GM23338 (cell line): ENCODE data around the gene TTLL6. TPM values are rescaled to one million over a fixed set of nuclear protein-coding genes. Genes with fewer than 3 reads are reported as not detected.

Experiments
- ATAC-seq: fragments of 200-7000 bp; cut with Tn5 transposase; 3 replicates; pipeline ENCODE4 v1.9.1; 2020
- DNase-seq: peaks from one replicate; pipeline ENCODE4 v3.0.0-alpha.2; 2015; ENCODE audit warnings: low spot score
- H2AFZ ChIP-seq: fragments of 200-600 bp; sonication (generic); 2 replicates; pipeline ENCODE4 v1.8.0; 2016; ENCODE audit warnings: antibody characterized with exemption, mild to moderate bottlenecking, moderate library complexity
- H3F3A ChIP-seq: fragments of 200-600 bp; sonication (generic); replicated peaks from 2 replicates; pipeline ENCODE4 v1.8.0; 2017; ENCODE audit warnings: antibody characterized with exemption, mixed run types, low read depth
- H3K27ac ChIP-seq: fragments of 200-600 bp; sonication (generic); 2 replicates; pipeline ENCODE4 v1.6.1; 2016; ENCODE audit warnings: low read depth
- H3K27me3 ChIP-seq: fragments of 200-600 bp; sonication (generic); 2 replicates; pipeline ENCODE4 v1.8.0; 2016; ENCODE audit warnings: mild to moderate bottlenecking, mixed run types, moderate library complexity; ENCODE audit not compliant: insufficient read depth
- H3K36me3 ChIP-seq: fragments of 200-600 bp; sonication (generic); 2 replicates; pipeline ENCODE4 v1.8.0; 2016; ENCODE audit warnings: mild to moderate bottlenecking; ENCODE audit not compliant: insufficient read depth
- H3K4me1 ChIP-seq: fragments of 200-600 bp; sonication (generic); 2 replicates; pipeline ENCODE4 v1.8.0; 2016; ENCODE audit warnings: mild to moderate bottlenecking, moderate library complexity; ENCODE audit not compliant: insufficient read depth
- H3K4me2 ChIP-seq: fragments of 200-600 bp; sonication (generic); 2 replicates; pipeline ENCODE4 v1.7.1; 2017; ENCODE audit warnings: mixed run types
- H3K4me3 ChIP-seq: fragments of 200-600 bp; sonication (generic); 2 replicates; pipeline ENCODE4 v1.6.1; 2016; ENCODE audit warnings: mixed run types
- H3K79me2 ChIP-seq: fragments of 200-600 bp; sonication (generic); replicated peaks from 2 replicates; pipeline ENCODE4 v1.8.0; 2017; ENCODE audit warnings: mild to moderate bottlenecking; ENCODE audit not compliant: insufficient read depth
- H3K9me2 ChIP-seq: fragments of 200-600 bp; sonication (generic); 2 replicates; pipeline ENCODE4 v1.8.0; 2017; ENCODE audit not compliant: insufficient read depth
- H4K20me1 ChIP-seq: fragments of 200-600 bp; sonication (generic); replicated peaks from 2 replicates; pipeline ENCODE4 v1.8.0; 2017; ENCODE audit warnings: mild to moderate bottlenecking; ENCODE audit not compliant: insufficient read depth
- H3K27ac Mint-ChIP-seq: 2 replicates; pipeline ENCODE4 v1.8.0; 2020; ENCODE audit warnings: inconsistent platforms, mild to moderate bottlenecking, moderate library complexity, mixed read lengths
- H3K27me3 Mint-ChIP-seq: 3 replicates; pipeline ENCODE4 v1.8.0; 2022; ENCODE audit warnings: low read depth, mild to moderate bottlenecking, moderate library complexity, mixed read lengths, inconsistent platforms; ENCODE audit not compliant: insufficient read depth, poor library complexity
- H3K36me3 Mint-ChIP-seq: 3 replicates; pipeline ENCODE4 v1.8.0; 2021; ENCODE audit warnings: low read depth, mild to moderate bottlenecking, inconsistent platforms, moderate library complexity, mixed read lengths
- H3K4me1 Mint-ChIP-seq: 3 replicates; pipeline ENCODE4 v1.8.0; 2020; ENCODE audit warnings: mild to moderate bottlenecking, inconsistent platforms, mixed read lengths
- H3K4me3 Mint-ChIP-seq: 3 replicates; pipeline ENCODE4 v1.8.0; 2021; ENCODE audit warnings: moderate library complexity, mild to moderate bottlenecking, inconsistent platforms, mixed read lengths
- H3K9me3 Mint-ChIP-seq: 3 replicates; pipeline ENCODE4 v1.8.0; 2020; ENCODE audit warnings: moderate library complexity, mild to moderate bottlenecking, inconsistent platforms, mixed read lengths
- EZH2 ChIP-seq: fragments of 200-600 bp; sonication (generic); IDR thresholded peaks from one replicate; pipeline ENCODE4 v1.8.0; 2017; ENCODE audit warnings: antibody characterized with exemption, mild to moderate bottlenecking, low read depth; ENCODE audit not compliant: unreplicated experiment
- EZH2phosphoT487 ChIP-seq: fragments of 200-600 bp; sonication (generic); IDR thresholded peaks from one replicate; pipeline ENCODE4 v1.8.1; 2018; ENCODE audit warnings: antibody characterized with exemption; ENCODE audit not compliant: unreplicated experiment
- polyA plus RNA-seq: library from polyadenylated mRNA; unstranded; fragments of >200 nt; fragmentation: Nextera tagmentation; extraction: Ambion mirVana; gene quantifications from 2 replicates; pipeline ENCODE4 v1.2.1, GENCODE V29; 2016
- total RNA-seq: library from RNA; depleted of rRNA; stranded (reverse); fragments of >200 nt; shearing (Covaris generic); gene quantifications from 2 replicates; pipeline ENCODE4 v1.2.3, GENCODE V29; 2014
- TF ChIP-seq, protein P1 (sequence below), 2 experiments: fragments of 200-600 bp in 1 of 2; sonication (generic) in 1 of 2; conservative IDR thresholded peaks; 2 replicates each; pipeline versions ENCODE4 v1.5.1 to v1.6.1; 2016 to 2017; ENCODE audit warnings: antibody characterized with exemption in 2 of 2, low read depth in 2 of 2, mild to moderate bottlenecking in 2 of 2, moderate library complexity in 1 of 2
- TF ChIP-seq, protein P2 (sequence below): fragments of 250-450 bp; sonication (Bioruptor Pico); IDR thresholded peaks from 2 replicates; pipeline ENCODE4 v1.5.0; 2020; ENCODE audit warnings: mild to moderate bottlenecking, moderate library complexity

Gene TTLL6
- total and polyA plus RNA-seq, 2 experiments from 2014 or later: 1.9 to 4.7 TPM

DNA sequence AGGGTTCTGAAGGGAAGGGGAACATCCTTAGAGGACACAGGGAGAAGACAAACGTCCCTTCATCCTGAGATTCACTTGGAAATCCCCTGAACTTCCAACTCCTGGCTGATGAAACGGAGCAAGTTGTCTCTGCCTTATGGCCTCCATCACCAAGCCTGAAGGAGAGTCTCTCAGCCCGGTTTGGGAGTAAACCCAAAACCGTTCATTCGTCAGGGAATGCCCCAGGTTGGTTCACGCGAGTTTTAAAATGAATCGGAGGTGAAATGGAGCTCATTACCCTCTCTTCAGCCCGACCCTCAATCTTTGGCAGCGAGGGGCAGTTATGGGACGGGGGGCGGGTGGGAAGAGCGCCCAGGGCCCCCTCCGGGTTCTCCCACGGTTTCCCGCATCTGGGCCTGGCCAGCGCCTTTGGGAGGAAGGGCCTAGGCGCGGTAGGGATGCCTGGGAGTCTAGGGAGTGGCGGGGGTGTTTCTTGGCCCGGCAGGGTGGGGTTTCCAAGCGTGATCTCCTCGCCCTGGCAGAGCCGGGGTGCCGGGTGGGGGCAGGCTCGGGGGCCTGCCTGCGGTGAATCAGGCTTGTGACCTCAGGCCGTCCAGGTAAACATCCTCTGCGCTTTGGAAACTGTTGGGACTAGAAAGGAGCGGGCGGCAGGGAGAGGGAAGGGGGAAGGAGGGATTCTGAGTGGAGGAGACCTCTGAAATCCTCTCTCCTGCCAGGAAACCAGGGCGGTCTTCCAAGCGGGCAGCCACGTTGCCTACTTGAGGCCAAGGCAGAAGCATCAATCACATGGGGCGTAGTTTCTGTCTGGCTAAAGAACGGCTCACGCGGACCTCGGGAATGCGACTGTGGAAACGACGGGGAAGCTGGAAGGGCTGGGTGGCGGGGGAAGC is 64.4 kb downstream of the TTLL6 start:
- peak; percentile 59 for DNase-seq
- peaks cover 100% of the 10 kb centered on the region for H3K27me3 ChIP-seq

More for the DNA sequence above, 64.4 kb downstream of the TTLL6 start:
- Histone ChIP-seq H3K9me2 (no peaks in the 10 kb centered on the region), H3K36me3 (no peaks in the 10 kb centered on the region; the same call in 1 of the 2 replicates), H3K4me3 (no peak overlapping the region; the same call in 1 of the 2 replicates), H3K4me1 (peaks cover 26% of the 10 kb centered on the region; the same call in 1 of the 2 replicates), H3K27ac (no peak overlapping the region), H4K20me1 (peaks cover 52% of the 10 kb centered on the region), H3K79me2 (no peaks in the 10 kb centered on the region), H3K4me2 (0 out of 2 replicates have a peak overlapping the region, but pooled peaks have one; percentile 20), H2AFZ (no peak overlapping the region), H3F3A (peaks cover 23% of the 10 kb centered on the region; the same call in 1 of the 2 replicates)
- TF ChIP-seq, protein P1, sequence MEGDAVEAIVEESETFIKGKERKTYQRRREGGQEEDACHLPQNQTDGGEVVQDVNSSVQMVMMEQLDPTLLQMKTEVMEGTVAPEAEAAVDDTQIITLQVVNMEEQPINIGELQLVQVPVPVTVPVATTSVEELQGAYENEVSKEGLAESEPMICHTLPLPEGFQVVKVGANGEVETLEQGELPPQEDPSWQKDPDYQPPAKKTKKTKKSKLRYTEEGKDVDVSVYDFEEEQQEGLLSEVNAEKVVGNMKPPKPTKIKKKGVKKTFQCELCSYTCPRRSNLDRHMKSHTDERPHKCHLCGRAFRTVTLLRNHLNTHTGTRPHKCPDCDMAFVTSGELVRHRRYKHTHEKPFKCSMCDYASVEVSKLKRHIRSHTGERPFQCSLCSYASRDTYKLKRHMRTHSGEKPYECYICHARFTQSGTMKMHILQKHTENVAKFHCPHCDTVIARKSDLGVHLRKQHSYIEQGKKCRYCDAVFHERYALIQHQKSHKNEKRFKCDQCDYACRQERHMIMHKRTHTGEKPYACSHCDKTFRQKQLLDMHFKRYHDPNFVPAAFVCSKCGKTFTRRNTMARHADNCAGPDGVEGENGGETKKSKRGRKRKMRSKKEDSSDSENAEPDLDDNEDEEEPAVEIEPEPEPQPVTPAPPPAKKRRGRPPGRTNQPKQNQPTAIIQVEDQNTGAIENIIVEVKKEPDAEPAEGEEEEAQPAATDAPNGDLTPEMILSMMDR (conservative IDR thresholded peaks at IDR 0.05; ENCODE audit: low read depth in 2 of 2): no peak
- TF ChIP-seq, protein P2, sequence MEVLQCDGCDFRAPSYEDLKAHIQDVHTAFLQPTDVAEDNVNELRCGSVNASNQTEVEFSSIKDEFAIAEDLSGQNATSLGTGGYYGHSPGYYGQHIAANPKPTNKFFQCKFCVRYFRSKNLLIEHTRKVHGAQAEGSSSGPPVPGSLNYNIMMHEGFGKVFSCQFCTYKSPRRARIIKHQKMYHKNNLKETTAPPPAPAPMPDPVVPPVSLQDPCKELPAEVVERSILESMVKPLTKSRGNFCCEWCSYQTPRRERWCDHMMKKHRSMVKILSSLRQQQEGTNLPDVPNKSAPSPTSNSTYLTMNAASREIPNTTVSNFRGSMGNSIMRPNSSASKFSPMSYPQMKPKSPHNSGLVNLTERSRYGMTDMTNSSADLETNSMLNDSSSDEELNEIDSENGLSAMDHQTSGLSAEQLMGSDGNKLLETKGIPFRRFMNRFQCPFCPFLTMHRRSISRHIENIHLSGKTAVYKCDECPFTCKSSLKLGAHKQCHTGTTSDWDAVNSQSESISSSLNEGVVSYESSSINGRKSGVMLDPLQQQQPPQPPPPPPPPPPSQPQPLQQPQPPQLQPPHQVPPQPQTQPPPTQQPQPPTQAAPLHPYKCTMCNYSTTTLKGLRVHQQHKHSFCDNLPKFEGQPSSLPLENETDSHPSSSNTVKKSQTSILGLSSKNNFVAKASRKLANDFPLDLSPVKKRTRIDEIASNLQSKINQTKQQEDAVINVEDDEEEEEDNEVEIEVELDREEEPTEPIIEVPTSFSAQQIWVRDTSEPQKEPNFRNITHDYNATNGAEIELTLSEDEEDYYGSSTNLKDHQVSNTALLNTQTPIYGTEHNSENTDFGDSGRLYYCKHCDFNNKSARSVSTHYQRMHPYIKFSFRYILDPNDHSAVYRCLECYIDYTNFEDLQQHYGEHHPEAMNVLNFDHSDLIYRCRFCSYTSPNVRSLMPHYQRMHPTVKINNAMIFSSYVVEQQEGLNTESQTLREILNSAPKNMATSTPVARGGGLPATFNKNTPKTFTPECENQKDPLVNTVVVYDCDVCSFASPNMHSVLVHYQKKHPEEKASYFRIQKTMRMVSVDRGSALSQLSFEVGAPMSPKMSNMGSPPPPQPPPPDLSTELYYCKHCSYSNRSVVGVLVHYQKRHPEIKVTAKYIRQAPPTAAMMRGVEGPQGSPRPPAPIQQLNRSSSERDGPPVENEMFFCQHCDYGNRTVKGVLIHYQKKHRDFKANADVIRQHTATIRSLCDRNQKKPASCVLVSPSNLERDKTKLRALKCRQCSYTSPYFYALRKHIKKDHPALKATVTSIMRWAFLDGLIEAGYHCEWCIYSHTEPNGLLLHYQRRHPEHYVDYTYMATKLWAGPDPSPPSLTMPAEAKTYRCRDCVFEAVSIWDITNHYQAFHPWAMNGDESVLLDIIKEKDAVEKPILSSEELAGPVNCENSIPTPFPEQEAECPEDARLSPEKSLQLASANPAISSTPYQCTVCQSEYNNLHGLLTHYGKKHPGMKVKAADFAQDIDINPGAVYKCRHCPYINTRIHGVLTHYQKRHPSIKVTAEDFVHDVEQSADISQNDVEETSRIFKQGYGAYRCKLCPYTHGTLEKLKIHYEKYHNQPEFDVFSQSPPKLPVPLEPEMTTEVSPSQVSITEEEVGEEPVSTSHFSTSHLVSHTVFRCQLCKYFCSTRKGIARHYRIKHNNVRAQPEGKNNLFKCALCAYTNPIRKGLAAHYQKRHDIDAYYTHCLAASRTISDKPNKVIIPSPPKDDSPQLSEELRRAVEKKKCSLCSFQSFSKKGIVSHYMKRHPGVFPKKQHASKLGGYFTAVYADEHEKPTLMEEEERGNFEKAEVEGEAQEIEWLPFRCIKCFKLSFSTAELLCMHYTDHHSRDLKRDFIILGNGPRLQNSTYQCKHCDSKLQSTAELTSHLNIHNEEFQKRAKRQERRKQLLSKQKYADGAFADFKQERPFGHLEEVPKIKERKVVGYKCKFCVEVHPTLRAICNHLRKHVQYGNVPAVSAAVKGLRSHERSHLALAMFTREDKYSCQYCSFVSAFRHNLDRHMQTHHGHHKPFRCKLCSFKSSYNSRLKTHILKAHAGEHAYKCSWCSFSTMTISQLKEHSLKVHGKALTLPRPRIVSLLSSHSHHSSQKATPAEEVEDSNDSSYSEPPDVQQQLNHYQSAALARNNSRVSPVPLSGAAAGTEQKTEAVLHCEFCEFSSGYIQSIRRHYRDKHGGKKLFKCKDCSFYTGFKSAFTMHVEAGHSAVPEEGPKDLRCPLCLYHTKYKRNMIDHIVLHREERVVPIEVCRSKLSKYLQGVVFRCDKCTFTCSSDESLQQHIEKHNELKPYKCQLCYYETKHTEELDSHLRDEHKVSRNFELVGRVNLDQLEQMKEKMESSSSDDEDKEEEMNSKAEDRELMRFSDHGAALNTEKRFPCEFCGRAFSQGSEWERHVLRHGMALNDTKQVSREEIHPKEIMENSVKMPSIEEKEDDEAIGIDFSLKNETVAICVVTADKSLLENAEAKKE (CRISPR knock-in tag): no peak
- TF ChIP-seq EZH2phosphoT487 (no peak), EZH2 (peak; percentile 92)
- 0 out of 3 replicates have a peak, but pooled peaks cover 5% of the 10 kb centered on the region for H3K9me3 Mint-ChIP-seq
- H3K27me3 Mint-ChIP-seq: peaks cover 99% of the 10 kb centered on the region
- ATAC-seq: peak; percentile 13; the same call in 2 of the 3 replicates
- H3K4me3 Mint-ChIP-seq: no peak overlapping the region; the same call in 2 of the 3 replicates
- no peaks in the 10 kb centered on the region for H3K36me3 Mint-ChIP-seq
- H3K27ac Mint-ChIP-seq: no peak overlapping the region
- peaks cover 11% of the 10 kb centered on the region for H3K4me1 Mint-ChIP-seq
